HUDEP-2 (cell line): Measurements from ENCODE around the gene STXBP1.
A peak's percentile ranks its signal among the peaks of the same experiment; 100 is the strongest.

Experiments used
- DNase-seq, 76 experiments: peaks; one replicate each; lab custom pipeline; 2025; ENCODE audit not compliant: unreplicated experiment in 76 of 76; lab: John Stamatoyannopoulos, UW

STXBP1 gene

GRCh38 chr9:127611899-127612790 is at the start of gene STXBP1:
TSS of gene STXBP1 (plus strand) at chr9:127612277. CDS start at chr9:127612404, 127 bp downstream.
- peak in 67 of 76 experiments; percentile 16 to 86 (median 67) for DNase-seq

DNA sequence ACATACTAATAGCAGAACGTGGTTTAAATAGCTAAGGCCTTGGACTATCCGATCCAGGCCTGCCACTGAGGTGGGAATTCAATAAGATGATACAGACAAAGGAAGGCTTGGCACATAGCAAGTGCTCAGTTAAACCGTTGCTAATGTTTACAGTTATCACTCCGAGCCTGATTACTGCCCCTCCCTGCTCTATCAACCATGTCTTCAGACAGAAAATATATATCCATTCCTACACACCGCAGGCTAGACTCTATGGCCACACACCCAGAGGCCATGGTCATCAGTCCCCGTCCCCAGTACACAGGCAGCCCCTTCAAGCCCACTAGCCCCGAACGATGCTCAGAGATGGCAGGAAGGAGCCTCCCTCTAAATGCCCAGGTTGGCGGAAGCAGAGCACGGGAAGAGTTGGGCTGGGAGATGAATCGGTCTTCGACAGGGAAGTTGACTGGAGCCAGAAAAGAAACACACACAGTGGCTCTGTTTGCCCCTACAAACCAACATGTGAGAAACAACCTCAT is 49.7 kb upstream of the STXBP1 start:
- DNase-seq: peak in 8 of 76 experiments; percentile 39 to 78 (median 52)

DNA sequence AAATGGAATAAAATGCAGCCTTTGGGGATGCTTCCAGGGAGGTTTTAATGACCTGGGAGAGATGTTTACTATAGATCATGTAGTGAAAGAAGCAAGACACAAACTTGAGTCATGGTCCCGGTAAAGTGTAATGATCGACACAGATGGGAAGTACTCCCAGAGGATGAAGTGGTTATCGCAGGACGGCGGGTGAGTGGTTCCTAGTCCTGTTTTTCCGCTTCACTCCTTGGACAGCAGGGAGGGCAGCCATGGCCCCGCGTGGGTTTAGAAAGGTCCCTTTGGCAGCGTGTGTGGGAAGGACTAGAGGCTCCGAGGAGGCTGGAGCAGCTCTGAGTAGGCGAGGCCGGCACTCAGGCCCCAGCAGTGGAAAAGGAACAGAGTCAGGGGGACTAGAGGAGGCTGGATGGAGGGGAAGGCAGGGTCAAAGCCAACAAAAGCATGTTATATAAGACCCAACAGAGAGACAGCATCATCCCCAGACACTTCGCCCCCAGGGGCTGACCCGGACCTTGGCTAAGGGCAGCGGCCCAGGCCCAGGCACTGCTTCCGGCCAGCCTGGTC is 49.2 kb upstream of the STXBP1 start:
- no peak for DNase-seq

GRCh38 chr9:127563579-127563978 is 48.5 kb upstream of the STXBP1 start:
- DNase-seq: no peak

GRCh38 chr9:127565231-127565630 is 46.8 kb upstream of the STXBP1 start:
- DNase-seq: no peak

- DNase-seq: no peak
These were observed 45.6 kb upstream of the STXBP1 start for GRCh38 chr9:127566351-127567001.

DNA sequence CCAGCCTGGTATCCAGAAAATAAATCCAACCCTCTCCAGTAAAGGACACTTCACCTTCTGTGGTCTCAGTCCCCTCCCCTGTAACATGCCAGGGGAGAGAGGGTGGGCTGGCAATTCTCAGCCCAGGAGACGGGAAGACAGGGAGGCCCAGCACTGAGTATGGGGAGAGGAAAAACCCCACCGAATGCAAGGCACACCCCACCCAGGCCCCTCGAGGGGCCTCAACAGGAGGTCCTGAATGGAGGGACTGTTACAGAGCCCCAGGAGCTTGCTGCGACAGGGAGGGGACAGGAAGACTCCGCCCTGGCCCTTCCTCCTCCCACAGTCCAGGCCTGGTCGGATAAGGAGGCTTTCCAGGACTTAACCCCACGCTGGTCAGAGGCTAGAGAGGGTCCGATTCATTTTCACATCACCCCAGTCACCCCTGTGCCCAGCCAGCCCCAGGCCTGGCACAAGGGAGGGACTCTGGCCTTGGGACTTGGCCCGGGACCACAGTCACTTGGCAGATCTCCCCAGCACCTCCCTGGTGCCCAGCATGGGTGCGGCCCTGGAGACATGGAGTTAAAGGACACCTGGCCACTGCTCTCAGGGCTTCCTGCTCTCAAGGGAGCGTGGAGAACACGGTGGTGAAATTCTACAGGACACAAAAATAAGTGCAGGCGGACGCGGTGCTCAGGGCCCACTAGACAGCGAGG is 44.9 kb upstream of the STXBP1 start:
- peak in 46 of 76 experiments; percentile 19 to 69 (median 41) for DNase-seq

- DNase-seq: peak in 12 of 76 experiments; percentile 8 to 47 (median 23)
These were observed 44.1 kb upstream of the STXBP1 start for GRCh38 chr9:127567730-127568617.

- DNase-seq: no peak
These were observed 43.5 kb upstream of the STXBP1 start for GRCh38 chr9:127568618-127568970.

DNA sequence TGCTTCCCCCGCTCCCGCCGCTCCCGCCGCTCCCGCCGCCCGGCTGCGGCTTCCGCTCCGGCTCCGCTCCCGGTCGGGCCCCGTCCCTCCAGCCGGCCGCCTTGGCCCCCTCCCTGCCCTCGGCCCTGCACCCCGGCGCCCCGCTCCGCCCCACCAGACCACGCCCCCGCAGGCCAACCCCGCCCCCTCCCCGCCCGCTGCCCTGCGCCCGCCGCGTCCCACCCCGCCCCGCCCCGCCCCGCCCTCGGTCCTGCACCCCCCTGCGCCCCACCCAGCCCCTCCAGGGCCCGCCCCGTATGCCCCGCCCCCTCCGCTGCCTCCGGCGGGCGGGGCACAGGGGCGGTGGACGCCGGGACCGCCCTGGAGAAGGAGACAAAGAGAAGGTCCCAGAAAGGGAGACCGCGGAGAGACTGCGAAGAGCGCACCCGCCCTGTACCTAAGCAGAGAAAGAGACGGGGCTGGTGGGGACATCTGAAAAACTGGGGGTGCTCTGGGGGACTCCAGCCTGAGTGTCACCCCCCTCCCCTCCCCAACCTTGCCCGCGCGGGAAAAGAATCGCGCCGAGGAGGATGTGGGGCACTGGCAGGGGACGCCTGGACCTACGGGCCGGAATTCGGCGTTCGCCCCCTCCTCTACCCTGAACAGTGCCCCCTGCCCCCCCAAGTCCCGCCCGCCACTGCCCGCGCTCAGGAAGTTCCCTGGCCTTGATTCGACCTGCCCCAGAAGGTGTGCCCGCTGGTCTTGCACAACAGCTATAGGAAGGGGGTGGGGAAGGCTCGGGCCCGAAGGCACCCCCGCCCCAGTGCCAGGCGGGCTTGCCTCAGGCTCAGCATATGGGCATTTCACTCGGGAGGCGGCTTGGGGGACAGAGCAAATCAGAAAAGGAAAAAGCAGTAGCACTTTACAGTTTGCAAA is 42.8 kb upstream of the STXBP1 start:
- DNase-seq: peak in 65 of 76 experiments; percentile 18 to 91 (median 74)

- DNase-seq: no peak
These were observed 42.1 kb upstream of the STXBP1 start for GRCh38 chr9:127569886-127570401.

DNA sequence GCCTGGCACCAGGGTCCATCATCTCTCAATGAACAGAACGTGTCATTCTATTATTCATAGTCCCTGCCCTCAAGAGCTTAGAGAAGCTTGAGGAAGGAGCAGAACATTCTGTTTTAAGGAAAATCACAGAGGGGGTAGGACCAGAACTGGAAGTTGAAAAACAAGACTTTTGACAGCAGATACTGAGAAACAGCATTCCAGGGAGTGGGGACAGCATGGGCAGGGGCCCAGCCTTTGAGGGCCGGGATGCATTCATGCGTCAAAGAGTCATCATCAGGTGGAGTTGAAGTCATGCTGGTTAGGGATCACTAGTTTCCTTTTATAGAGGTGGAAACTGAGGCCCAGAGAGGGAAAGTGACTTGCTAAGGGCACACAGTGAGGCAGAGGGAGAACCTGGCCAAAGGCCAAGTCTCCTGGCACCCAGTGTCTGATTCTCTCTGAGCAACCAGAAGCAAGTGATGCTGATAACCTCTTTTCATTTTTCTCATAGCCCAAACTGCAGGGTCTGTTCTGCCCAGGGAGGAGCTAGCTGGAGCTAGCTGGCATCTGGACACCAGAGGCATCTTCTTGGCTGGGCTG is 41.5 kb upstream of the STXBP1 start:
- peak in 20 of 76 experiments; percentile 5 to 49 (median 24) for DNase-seq

DNA sequence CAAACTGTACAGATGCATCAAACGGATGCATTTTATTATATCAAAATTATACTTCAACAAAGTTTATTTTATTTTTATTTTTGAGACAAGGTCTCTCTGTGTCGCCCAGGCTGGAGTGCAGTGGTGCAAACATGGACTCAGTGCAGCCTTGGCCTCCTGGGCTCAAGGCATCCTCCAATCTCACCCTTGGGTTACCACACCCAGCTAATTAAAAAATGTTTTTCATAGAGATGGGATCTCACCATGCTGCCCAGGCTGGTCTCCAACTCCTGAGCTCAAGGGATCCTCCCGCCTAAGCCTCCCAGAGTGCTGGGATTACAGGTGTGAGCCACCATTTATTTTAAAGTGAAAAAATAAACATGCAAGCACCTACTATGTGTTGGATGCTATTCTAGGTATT is 40.1 kb upstream of the STXBP1 start:
- no peak for DNase-seq

DNA sequence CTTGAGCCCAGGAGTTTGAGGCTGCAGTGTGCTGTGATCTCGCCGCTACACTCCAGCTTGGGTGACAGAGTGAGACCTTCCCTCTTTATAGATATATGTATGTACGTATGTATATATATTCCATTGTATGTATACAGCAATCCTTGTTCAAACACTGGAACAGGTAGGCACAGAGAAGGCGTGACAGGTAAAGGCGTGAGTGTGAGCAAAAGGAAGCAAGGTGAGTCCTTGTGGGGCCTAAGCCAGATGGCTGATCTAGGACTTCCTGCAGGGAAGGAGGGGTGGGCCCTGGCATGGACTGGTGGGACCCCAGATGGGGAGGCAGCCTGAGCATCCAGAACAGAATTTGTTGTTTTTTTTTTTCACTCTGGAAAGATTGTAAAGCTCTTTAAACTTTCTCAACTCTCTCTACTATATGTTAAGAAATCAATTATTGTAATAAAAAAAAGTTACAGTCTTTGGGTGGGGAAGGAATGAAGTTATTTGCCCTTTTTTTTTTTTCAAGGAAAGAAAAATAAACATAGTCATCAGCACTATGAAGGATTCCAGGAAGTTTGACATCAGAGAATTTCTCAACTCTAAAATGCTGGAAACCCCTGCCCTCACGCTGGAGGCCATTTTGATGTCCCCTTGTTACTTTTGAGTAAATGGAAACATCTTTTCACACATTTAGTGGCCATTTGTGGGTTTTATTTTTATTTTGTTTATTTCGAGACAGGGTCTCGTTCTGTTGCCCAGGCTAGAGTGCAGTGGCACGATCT is 38.9 kb upstream of the STXBP1 start:
- DNase-seq: no peak

DNA sequence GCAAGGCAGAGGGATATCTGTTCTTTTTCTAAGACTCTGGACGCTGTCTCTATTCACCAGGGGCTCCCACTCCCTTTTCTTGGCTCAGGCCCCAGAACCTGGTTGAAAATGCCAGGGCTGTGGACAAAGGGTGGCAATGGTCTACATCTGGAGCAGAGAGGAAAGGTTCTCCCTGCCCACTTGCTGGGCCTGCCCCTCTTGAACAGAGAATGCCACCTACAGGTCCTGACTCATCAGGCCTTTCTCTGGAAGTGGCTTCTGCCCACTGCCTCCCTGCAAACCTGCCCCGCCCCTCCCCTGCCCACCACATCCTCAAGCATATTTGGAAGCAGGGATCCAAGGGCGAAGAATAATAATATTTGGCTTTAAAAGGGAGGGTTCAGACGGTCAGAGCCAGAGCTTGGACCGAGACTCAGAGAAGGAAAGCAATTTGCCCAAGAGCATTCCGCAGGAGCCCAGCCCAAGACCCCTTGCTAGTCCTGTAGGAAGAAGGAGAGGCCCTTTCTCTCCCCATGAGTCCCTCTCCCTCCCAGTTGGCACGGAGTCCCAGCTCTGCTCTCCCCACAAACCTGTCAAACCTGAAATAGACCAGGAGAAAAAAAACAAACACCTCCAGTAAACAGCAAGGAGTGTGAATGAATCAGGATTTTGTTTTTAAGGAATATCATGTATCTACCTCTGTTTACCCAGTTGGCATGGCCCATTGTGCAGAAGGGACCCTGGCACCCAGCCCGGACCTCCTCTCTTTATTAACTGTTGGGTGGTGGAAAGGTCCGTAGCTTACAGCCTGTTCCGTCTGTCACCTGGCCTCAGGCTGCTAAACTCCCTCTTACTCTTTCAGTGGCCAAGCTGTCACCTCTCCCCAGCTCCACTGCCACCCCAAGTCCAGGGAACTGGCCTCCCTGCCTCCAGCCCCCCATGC is 37.7 kb upstream of the STXBP1 start:
- DNase-seq: peak in 7 of 76 experiments; percentile 7 to 40 (median 24)
